OCI-LY3 (cell line): ENCODE results near the gene PLD4.

Experiments
- CTCF ChIP-seq: fragments of 200-600, 300-600 bp; sonication (generic); IDR thresholded peaks from 2 replicates; pipeline ENCODE4 v1.5.1; 2014; ENCODE audit warnings: antibody characterized with exemption, low read length, low read depth
- EZH2phosphoT487 ChIP-seq: fragments of 200-600 bp; shearing (Covaris generic); IDR thresholded peaks from 2 replicates; pipeline ENCODE4 v1.6.1; 2018; ENCODE audit warnings: antibody characterized with exemption, mixed run types, low read depth

- TF ChIP-seq EZH2phosphoT487 (no peak), CTCF (no peak)
These were observed 57.2 kb downstream of the PLD4 start for GRCh38 chr14:104981699-104982541.
